CD4-positive, alpha-beta T cell treated with Interleukin-6 at 100 ng/mL for 8 hours (primary cell): Measurements from ENCODE around the gene HBE1.
"Not testable (repeated sequence)": the region's sequence is repeated elsewhere in the genome, so short reads cannot be mapped to it uniquely, and the experiment has no call there.

Experiments
- DNase-seq: peaks from one replicate; pipeline ENCODE4 v3.0.0-alpha.2; 2020; ENCODE audit warnings: mixed read lengths, low spot score

The HBE1 gene

DNA sequence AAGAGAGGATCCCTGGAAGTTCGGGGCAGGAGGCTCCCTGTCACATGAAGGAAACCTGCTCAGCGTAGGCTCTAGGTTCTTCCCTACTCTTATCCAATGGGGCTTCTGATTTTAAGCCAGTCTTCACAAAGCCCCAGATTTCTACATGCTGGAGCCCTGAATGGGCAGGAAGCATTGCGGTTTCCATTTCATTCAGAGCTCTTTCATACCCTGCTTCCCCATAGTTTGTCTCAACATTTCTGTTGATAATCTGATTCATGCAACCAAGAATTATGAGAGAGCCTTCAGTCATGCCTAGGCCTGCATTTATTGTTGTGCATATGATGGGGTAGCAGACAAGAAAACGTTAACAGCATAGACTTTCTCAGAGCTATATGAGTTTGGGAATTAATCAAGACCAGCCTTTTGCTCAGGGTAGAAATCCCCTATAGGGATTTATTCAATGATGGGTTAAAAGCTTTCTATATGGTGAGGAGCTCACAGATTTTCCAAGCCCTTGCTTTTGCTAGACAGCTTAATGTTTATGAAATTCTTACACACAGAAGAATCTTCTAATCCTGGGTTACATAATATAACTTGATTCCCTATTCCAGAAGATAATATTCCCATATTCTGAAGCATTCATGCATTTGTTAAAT lies 16.1 kb upstream of the HBE1 start:
- DNase-seq, result no peak

- no peak for DNase-seq
Observed at GRCh38 chr11:5284637-5285036, 14.9 kb upstream of the HBE1 start.

DNA sequence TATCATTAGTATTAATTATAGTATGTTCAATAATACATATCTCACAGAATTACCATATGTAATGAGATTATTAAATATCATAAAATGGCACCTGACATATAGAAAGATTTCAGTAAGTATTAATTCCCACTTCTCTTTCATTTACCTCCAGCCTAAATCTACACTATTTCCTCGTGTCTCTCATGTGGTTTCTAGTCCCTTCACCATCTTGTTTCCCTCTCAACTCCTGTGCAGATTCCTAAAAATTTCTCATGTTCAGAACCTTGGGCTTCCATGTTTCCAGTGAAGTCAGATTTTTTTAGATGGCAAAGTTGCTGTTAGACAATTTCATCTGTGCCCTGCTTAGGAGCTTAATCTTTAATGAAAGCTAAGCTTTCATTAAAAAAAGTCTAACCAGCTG lies 14.1 kb upstream of the HBE1 start:
- DNase-seq, result no peak

- DNase-seq, result no peak
Observed at GRCh38 chr11:5283086-5283485, 13.3 kb upstream of the HBE1 start.

GRCh38 chr11:5282628-5283027 lies 12.9 kb upstream of the HBE1 start:
- no peak for DNase-seq

- no peak for DNase-seq
Observed at GRCh38 chr11:5281596-5281995, 11.9 kb upstream of the HBE1 start.

DNA sequence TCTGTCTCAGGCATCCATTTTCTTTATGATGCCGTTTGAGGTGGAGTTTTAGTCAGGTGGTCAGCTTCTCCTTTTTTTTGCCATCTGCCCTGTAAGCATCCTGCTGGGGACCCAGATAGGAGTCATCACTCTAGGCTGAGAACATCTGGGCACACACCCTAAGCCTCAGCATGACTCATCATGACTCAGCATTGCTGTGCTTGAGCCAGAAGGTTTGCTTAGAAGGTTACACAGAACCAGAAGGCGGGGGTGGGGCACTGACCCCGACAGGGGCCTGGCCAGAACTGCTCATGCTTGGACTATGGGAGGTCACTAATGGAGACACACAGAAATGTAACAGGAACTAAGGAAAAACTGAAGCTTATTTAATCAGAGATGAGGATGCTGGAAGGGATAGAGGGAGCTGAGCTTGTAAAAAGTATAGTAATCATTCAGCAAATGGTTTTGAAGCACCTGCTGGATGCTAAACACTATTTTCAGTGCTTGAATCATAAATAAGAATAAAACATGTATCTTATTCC lies 10.9 kb upstream of the HBE1 start:
- no peak for DNase-seq

DNA sequence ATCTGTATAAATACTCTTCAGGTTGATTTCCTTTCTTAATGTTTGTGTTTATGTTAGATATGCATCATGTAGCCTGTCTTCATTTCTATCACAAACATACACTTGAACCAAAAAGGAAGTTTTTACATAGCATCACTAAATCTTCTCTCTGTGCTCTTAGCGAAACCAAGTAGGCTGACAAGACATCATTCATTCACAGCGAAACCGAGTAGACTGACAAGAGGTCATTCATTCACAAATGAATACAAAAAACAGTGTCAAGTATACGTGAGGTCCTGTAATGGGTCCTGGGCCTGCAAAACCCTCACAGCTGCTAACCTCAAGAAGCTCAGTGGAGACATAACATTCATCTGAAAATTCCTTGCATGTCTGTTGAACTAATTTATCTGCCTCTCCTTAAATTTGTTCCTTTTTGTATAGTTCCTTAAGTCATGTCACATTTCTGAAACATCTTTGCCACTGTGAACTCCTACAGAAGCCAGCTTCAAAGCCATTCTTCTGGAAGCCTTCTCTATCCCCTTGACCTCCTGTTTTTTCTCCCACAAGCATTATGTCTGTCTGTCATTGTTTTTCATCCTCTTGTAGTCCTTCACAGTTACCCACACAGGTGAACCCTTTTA lies 9.8 kb upstream of the HBE1 start:
- DNase-seq, result no peak

DNA sequence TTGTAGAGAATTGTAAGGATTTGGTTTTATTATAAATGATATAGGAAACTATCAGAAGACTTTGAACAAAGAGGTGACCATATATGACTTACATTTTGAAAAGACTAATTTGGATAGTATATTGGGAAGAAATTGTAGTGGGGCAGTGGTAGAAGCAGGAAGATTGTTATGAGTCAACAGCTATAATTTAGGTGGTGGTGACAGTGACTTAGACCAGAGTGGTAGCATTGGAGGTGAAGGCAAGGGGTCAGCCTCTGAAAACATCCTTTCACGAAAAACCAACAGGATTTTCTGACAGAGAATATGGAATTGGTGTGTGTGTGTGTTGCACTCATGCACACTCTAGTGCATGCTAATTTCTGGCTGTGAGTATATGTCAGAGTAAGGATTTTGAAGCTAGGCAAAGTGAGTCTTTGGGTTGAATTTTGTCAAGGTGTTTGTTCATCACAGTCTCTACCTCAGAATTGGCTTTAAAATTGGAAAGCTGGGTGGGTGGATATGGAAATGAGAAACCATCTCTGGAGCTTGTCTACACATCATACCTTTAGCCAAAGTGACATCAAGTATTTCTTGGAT lies 8.2 kb upstream of the HBE1 start:
- no peak for DNase-seq

DNA sequence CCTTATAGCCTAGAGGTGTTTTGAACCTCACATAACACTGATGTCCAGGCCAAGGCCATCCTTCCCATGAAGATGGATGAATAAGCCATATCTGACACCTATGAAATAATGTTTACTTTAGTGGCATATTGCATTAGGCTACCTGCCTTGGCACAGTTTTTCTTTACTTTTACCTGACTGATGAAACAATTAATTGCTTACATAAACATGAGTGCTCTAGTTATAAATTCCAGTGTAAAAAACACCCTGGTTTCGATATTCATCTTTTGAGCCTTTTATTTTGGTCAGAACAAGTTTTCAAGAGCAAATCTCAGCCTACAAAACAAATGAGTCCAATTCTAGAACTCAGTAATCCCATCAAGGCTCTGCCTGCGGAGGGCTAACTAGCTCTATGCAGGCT lies 7.0 kb upstream of the HBE1 start:
- DNase-seq, result no peak

DNA sequence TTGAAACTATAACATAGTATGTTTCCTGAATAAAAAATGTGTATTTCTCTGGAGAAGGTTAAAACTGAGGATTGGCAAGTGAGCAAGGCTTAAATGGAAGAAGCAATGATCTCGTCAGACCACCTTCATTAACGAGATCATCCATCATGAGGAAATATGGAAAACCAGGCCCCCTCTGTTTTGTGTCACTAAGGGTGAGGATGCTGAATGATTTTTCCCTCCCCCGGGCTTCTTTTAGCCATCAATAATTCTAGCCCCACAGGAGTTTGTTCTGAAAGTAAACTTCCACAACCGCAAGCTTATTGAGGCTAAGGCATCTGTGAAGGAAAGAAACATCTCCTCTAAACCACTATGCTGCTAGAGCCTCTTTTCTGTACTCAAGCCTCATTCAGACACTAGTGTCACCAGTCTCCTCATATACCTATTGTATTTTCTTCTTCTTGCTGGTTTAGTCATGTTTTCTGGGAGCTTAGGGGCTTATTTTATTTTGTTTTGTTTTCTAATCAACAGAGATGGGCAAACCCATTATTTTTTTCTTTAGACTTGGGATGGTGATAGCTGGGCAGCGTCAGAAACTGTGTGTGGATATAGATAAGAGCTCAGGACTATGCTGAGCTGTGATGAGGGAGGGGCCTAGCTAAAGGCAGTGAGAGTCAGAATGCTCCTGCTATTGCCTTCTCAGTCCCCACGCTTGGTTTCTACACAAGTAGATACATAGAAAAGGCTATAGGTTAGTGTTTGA lies 5.8 kb upstream of the HBE1 start:
- DNase-seq, result no peak

- no peak for DNase-seq
Observed at GRCh38 chr11:5274395-5274794, 4.7 kb upstream of the HBE1 start.

- no peak for DNase-seq
Observed at GRCh38 chr11:5272395-5273017, 2.8 kb upstream of the HBE1 start.

DNA sequence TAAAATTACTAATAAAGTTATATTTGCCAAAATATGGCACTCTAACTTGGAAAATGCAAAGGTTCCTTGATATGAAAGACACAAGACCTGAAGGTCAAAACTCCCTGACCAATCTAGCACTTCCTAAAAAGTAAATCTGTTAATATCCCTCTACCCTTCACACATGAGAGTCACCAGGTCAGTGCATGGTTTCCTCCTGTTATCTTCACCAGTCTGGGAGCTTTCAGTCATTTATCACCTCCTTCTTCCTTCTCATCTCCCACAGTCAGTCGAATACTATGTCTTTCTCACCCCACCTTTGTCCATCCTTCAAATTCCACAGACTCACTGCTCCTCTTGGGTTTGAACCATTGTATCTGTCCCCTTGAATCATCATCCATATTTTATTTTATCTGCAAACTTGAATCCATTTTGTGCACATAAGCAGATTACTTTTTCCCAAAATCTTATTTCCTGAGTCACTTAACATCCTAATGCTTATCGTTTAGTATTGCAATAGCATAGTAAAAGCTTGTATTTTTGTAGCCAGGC lies 2.6 kb downstream of the HBE1 start:
- DNase-seq, result no peak

DNA sequence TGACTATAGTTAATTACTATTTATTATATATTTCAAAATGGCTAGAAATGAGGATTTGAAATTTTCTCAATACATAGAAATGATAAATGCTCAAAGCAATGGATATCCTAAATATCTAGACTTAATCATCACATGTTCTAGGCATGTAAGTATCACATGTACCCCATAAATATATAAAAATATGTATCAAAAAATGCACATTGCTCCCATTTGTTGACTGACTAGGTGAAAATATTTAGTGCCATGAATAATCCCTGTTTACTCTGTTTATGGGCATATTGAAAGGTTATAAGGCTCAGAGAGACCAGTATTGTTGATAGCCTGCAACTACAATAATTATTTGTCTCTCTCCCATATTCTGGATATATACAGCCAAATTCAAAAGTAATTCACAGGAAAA lies 3.1 kb downstream of the HBE1 start:
- no peak for DNase-seq

DNA sequence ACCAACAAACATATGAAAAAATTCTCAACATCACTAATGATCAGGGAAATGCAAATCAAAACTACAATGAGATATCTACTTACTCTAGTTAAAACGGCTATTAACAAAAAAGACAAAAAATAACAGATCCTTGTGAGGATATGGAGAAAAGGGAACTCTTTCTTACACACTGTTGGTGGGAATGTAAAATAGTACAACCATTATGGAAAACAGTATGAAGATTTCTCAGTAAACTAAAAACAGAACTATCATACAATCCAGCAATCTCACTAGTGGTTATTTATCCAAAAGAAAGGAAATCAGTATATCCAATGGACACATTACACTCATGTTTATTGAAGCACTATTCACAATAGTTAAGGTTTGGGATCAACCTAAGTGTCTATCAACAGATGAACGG lies 3.9 kb downstream of the HBE1 start:
- no peak for DNase-seq

DNA sequence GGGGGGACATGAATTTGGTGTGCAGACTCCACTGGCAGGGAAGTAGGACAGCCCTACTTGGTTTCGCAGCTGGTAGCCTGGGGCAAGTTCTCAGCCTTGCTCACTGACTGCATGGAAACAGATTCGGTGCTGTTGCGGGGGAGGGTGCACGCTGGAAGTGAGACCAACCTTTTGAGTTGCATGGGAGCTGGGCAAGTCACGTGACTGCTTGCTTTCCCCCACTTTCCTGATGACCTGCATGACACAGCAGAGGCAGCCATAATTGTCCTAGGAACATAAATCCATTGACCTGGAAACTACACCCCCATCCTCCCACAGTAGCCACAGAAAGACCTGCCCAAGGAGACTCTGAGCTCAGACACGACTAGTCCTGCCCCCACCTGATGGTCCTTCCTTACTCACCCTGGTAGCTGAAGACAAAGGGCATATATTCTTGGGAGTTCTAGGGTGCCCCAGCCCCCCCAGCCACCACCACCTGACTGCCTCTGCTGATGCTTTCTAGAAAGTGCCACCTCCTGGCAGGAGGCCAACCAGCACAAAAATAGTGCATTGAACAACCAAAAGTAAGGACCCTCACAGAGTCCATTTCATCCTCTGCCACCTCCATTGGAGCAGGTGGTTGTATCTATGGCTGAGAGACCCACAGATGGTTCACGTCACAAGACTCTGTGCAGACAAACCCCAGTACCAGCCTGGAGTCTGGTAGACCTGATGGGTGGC lies 11.0 kb downstream of the HBE1 start:
- DNase-seq, result no peak

- DNase-seq, result no peak
Observed at GRCh38 chr11:5257296-5257695, 12.4 kb downstream of the HBE1 start.

DNA sequence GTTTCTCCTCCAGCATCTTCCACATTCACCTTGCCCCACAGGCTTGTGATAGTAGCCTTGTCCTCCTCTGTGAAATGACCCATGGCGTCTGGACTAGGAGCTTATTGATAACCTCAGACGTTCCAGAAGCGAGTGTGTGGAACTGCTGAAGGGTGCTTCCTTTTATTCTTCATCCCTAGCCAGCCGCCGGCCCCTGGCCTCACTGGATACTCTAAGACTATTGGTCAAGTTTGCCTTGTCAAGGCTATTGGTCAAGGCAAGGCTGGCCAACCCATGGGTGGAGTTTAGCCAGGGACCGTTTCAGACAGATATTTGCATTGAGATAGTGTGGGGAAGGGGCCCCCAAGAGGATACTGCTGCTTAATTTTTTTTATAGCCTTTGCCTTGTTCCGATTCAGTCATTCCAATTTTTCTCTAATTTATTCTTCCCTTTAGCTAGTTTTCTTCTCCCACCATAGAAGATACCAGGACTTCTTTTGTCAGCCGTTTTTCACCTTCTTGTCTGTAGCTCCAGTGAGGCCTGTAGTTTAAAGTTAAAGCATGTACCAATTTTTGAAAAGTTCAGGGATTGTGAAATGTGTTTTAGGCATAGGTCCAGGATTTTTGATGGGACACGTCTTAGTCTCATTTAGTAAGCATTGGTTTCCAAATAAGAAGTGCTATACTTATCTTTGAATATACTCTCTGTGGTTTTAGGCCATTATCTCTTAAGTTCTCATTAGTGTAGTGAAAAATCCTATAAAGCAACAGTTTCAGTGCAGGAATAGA lies 14.9 kb downstream of the HBE1 start, which contains the start of gene HBG2:
Gene HBG2, minus strand, starts transcription at position 136 of the 768 bp plus-strand sequence. Its CDS starts 53 bp downstream, at position 83.
- not testable (repeated sequence) for DNase-seq

GRCh38 chr11:5254023-5254422 lies 15.7 kb downstream of the HBE1 start:
- not testable (repeated sequence) for DNase-seq

- not testable (repeated sequence) for DNase-seq
Observed at GRCh38 chr11:5253440-5253839, 16.3 kb downstream of the HBE1 start.
